Fibroblast of pulmonary artery (primary cell): ENCODE results near the gene L3MBTL3.

Experiments
- DNase-seq: peaks from one replicate; pipeline ENCODE4 v3.0.0-alpha.2; 2010; ENCODE audit warnings: low read depth
- H3K4me3 ChIP-seq: replicated peaks from 2 replicates; pipeline ENCODE4 v1.5.1; 2011; ENCODE audit warnings: low read depth, mild to moderate bottlenecking, control low read depth, low read length, moderate library complexity
- CTCF ChIP-seq: IDR thresholded peaks from 2 replicates; pipeline ENCODE4 v1.5.1; 2011; ENCODE audit warnings: mild to moderate bottlenecking, control low read depth, low read length, inconsistent platforms; ENCODE audit errors: missing control alignments

Gene L3MBTL3

GRCh38 chr6:130188207-130188899 is 170.0 kb downstream of the L3MBTL3 start:
- no peak overlapping the region for H3K4me3 ChIP-seq
- no peak for DNase-seq
- TF ChIP-seq CTCF, result no peak

GRCh38 chr6:130189531-130190397 is 171.4 kb downstream of the L3MBTL3 start:
- no peak overlapping the region for H3K4me3 ChIP-seq
- TF ChIP-seq CTCF, result no peak
- DNase-seq, result no peak
